Heart left ventricle (tissue), 13 donors: ENCODE data around the gene MAPT.

Experiments used
- CTCF ChIP-seq, 12 donors: fragments of 200-600 bp; sonication (generic) in 4 of 12; IDR thresholded peaks; one replicate each; pipeline versions ENCODE4 v1.5.0 to v1.8.0; 2018 to 2022; ENCODE audit warnings: antibody characterized with exemption in 12 of 12, mild to moderate bottlenecking in 5 of 12
- POLR2A ChIP-seq, 2 donors: fragments of 450-650 bp; IDR thresholded peaks; one replicate each; pipeline ENCODE4 v1.6.1; 2017; ENCODE audit warnings: antibody characterized with exemption in 2 of 2, mild to moderate bottlenecking in 2 of 2, moderate library complexity in 2 of 2
- donor health status: ischemic (EF 13 %, LVEDD 7.1; RV severe dilation, severe dysfunction).
- donor health status: DM: no; HTN: yes; CAD: no.
- donor health status: DM: no; HTN: no; CAD: no.
- donor health status: ischemic (EF 25% LVEDD 6.9; RV normal size, moderate dysfunction).
- donor health status: ischemic (EF 25% LVEDD 5.7; RV mildly dilated, moderate dysfunction).
- donor health status: ischemic (EF 35%, LVEDD 5.7; RV mildly dilated, moderate dysfunction).
- donor health status: nonischemic (EF 11% LVEDD 7.7; RV severe dilation, severe dysfunction).
- donor health status: DM: yes; HTN: yes; CAD: no.
- donor health status: PGD.
- donor health status: ischemic (EF 29% LVEDD 5.4; RV normal size, mild dysfunction).
- donor health status: nonischemic (EF 23%, LVEDD 6.1; RV moderate dilation, normal function).

DNA sequence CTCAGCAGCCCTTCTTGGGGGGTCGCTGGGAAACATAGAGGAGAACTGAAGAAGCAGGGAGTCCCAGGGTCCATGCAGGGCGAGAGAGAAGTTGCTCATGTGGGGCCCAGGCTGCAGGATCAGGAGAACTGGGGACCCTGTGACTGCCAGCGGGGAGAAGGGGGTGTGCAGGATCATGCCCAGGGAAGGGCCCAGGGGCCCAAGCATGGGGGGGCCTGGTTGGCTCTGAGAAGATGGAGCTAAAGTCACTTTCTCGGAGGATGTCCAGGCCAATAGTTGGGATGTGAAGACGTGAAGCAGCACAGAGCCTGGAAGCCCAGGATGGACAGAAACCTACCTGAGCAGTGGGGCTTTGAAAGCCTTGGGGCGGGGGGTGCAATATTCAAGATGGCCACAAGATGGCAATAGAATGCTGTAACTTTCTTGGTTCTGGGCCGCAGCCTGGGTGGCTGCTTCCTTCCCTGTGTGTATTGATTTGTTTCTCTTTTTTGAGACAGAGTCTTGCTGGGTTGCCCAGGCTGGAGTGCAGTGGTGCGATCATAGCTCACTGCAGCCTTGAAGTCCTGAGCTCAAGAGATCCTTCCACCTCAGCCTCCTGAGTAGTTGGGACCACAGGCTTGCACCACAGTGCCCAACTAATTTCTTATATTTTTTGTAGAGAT lies 108.1 kb downstream of the MAPT start:
- TF ChIP-seq CTCF (IDR thresholded peaks at IDR 0.05) (peak; percentile 89 to 97 (median 94)), POLR2A (IDR thresholded peaks at IDR 0.05) (no peak)
